Daoy (cell line): ENCODE results near the gene ARHGEF25. TPM values are rescaled to one million over a fixed set of nuclear protein-coding genes. Genes with fewer than 3 reads are reported as not detected.
"Not testable (repeated sequence)": the region's sequence is repeated elsewhere in the genome, so short reads cannot be mapped to it uniquely, and the experiment has no call there.

Experiments used
- DNase-seq: peaks from one replicate; pipeline ENCODE4 v3.0.0-alpha.2; 2015; ENCODE audit warnings: low read depth
- total RNA-seq: library from RNA; depleted of rRNA; stranded (reverse); fragments of >200 nt; shearing (Covaris generic); gene quantifications from 2 replicates; pipeline ENCODE4 v1.2.3, GENCODE V29; 2014; rRNA removed

The ARHGEF25 gene
- total RNA-seq, 1 experiment from 2014 or later: 5.6 TPM

DNA sequence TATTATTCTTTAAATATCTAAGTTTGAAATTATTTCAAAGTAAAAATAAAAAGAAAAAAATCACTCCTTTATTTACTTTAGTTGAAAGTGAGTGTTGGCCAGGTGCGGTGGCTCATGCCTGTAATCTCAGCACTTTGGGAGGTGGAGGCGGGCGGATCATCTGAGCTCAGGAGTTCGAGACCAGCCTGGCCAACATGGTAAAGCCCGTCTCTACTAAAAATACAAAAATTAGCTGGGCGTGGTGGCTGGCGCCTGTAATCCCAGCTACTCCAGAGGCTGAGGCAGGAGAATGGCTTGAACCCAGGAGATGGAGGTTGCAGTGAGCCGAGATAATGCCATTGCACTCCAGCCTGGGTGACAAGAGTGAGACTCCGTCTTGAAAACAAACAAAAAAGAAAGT lies 25.5 kb downstream of the ARHGEF25 start:
- DNase-seq: not testable (repeated sequence)

- DNase-seq: no peak
These were observed 26.1 kb downstream of the ARHGEF25 start for GRCh38 chr12:57637364-57637763.

DNA sequence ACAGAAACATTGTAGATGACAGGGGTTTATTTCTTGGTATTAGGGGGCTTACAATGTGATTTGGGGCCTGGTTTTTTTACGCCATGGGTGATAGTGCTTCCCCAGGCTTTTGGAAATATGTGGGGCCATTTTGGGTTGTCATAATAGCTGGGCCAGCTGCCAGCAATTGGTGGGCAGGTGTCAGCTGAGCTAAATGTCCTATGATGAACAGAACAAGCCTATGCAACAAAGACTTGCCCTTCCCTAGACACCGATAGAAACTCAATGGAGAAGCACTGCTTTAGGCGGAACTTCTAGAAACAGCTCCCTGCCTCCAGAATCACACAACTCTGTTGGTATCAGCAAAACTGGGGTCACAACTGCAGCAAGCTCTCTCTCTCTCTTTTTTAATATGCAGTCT lies 26.9 kb downstream of the ARHGEF25 start:
- no peak for DNase-seq

- no peak for DNase-seq
These were observed 29.2 kb downstream of the ARHGEF25 start for GRCh38 chr12:57640175-57641042.

- DNase-seq: no peak
These were observed 30.6 kb downstream of the ARHGEF25 start for GRCh38 chr12:57641699-57642442.

DNA sequence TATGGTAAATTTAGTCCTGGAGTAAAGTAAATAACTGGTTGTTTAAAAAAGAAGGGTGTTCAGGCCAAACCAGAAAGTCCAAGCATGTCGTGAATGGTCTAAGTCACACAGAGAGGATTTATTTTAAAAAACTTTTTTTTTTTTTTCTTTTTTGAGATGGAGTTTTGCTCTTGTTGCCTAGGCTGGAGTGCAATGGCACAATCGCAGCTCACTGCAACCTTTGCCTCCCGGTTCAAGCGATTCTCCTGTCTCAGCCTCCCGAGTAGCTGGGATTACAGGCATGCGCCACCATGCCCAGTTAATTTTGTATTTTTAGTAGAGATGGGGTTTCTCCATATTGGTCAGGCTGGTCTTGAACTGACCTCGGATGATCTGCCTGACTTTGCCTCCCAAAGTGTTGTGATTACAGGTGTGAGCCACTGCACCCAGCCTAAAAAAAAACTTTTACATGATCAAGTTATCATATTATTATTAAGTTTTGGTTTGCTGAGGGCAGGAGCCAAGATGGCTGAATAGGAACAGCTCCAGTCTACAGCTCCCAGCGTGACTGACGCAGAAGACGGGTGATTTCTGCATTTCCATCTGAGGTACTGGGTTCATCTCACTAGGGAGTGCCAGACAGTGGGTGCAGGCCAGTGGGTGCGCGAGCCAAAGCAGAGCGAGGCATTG lies 34.9 kb downstream of the ARHGEF25 start:
- DNase-seq: not testable (repeated sequence)

GRCh38 chr12:57646659-57647049 lies 35.4 kb downstream of the ARHGEF25 start:
- not testable (repeated sequence) for DNase-seq

DNA sequence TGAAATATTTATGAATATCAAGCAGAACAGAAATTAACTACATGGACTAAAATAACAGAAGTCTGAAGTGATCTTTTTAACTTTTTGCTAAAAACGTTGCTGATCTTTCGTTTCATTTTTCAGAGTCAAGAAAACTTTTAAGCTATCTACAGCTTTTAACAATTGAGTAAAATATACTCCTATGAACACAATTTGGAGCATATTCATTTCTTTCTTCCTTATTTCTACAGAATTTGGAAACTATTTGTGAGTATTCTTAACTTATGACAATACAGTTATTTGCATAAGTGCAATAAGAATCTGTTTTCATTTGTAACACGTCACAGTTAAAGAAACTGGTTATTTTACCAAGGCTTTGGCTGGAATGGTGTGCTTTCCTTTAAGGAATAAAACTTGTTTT lies 42.8 kb downstream of the ARHGEF25 start:
- DNase-seq: no peak

DNA sequence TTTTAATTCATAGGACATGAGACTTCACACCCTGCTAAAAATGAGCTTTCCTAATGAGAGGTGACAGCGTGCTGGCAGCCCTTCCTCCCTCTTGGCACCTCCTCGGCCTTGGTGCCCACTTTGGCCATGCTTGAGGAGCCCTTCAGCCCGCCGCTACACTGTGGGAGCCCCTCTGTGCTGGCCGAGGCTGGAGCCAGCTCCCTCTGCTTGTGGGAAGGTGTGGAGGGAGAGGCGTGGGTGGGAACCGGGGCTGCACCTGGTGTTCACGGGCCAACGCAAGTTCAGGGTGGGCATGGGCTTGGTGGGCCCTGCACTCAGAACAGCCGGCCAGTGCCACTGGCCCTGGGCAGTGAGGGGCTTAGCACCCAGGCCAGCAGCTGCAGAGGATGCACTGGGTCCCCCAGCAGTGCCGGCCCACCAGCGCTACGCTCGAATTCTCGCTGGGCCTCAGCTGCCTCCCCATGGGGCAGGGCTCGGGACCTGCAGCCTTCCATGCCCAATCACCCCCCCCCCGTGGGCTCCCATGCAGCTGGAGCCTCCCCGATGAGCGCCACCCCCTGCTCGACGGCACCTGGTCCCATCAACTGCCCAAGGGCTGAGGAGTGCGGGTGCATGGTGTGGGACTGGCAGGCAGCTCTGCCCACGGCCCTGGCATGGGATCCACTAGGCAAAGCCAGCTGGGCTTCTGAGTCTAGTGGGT lies 44.5 kb downstream of the ARHGEF25 start:
- DNase-seq: no peak

DNA sequence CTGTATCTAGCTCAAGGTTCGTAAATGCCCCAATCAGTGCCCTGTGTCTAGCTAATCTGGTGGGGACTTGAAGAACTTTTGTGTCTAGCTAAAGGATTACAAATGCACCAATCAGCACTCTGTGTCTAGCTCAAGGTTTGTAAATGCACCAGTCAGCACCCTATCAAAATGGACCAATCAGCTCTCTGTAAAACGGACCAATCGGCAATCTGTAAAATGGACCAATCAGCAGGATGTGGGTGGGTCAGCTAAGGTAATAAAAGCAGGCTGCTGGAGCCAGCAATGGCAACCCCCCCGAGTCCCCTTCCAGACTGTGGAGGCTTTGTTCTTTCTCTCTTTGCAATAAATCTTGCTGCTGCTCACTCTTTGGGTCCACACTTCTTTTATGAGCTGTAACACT lies 45.2 kb downstream of the ARHGEF25 start:
- DNase-seq: not testable (repeated sequence)

GRCh38 chr12:57657744-57658143 lies 46.5 kb downstream of the ARHGEF25 start:
- no peak for DNase-seq

DNA sequence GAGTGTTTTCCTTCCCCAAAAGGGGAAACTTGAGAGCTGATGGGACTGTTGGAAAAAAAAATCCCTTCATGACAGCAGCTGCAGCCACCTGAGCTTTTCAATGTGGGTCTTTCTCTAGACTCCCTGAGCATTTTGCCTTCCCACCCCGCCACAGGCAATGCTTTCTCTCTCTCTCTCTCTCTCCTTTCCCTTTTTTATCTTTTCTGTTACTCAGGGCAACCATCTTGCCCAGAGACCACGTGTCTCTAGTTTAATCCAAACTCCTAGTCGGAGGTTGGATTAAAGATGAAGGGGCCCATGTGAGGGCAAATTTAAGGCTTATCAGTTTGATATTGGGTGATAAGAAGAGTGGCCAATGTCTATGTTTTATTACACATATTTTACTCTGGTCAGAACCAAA lies 47.7 kb downstream of the ARHGEF25 start:
- no peak for DNase-seq

DNA sequence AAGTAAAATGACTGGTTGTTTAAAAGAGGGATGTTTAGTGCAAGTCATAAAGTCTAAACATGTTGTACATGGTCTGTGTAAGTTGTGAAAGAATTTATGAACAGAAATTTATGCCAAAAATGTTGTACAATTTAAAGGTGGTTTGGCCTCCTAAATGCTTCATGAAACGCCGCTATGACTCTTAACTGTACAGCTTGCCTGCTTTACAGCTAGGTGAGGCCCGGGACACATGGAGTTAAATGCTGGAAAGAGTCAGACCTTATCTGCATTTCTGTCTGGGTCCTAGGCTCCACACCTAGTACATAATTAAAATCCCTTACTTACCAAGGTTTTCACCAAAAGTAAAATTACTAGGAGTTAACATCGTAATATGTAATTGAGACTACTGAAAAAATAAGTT lies 50.1 kb downstream of the ARHGEF25 start:
- DNase-seq: no peak

GRCh38 chr12:57665066-57665820 lies 54.0 kb downstream of the ARHGEF25 start:
- DNase-seq: not testable (repeated sequence)

Other genes with a start within 250 kb of the ARHGEF25 start
- gene R3HDM2, start 180.4 kb upstream of the ARHGEF25 start, total RNA-seq: 8.9 and 11.3 TPM in 2 replicates
- not detected in 2 replicates for gene INHBC, start 176.7 kb upstream of the ARHGEF25 start, total RNA-seq
- gene INHBE, start 156.1 kb upstream of the ARHGEF25 start, total RNA-seq: 0.80 and 1.6 TPM in 2 replicates
- gene GLI1, start 151.7 kb upstream of the ARHGEF25 start, total RNA-seq: 0.57 and 2.1 TPM in 2 replicates
- 0.51 TPM in 1 of 2 replicates, not detected in the other for gene ARHGAP9, start 131.6 kb upstream of the ARHGEF25 start, total RNA-seq
- 120 and 177 TPM in 2 replicates for gene MARS1, start 123.4 kb upstream of the ARHGEF25 start, total RNA-seq
- gene DDIT3, start 90.9 kb upstream of the ARHGEF25 start, total RNA-seq: 9.4 and 11.3 TPM in 2 replicates
- 0.57 and 0.91 TPM in 2 replicates for gene MBD6, start 88.6 kb upstream of the ARHGEF25 start, total RNA-seq
- gene DCTN2, start 64.2 kb upstream of the ARHGEF25 start, total RNA-seq: 108 and 118 TPM in 2 replicates
- gene KIF5A, start 61.4 kb upstream of the ARHGEF25 start, total RNA-seq: 0.69 and 1.0 TPM in 2 replicates
- 35.2 and 44.9 TPM in 2 replicates for gene PIP4K2C, start 20.2 kb upstream of the ARHGEF25 start, total RNA-seq
- 12.3 and 12.7 TPM in 2 replicates for gene DTX3, start 6.6 kb upstream of the ARHGEF25 start, total RNA-seq
- 36.5 and 60.9 TPM in 2 replicates for gene B4GALNT1, start 21.8 kb downstream of the ARHGEF25 start, total RNA-seq
- 262 and 383 TPM in 2 replicates for gene OS9, start 82.7 kb downstream of the ARHGEF25 start, total RNA-seq
- gene AGAP2, start 127.3 kb downstream of the ARHGEF25 start, total RNA-seq: 0.03 and 0.29 TPM in 2 replicates
- gene TSPAN31, start 133.6 kb downstream of the ARHGEF25 start, total RNA-seq: 7.9 and 13.5 TPM in 2 replicates
- 317 and 359 TPM in 2 replicates for gene CDK4, start 140.9 kb downstream of the ARHGEF25 start, total RNA-seq
- 5.5 and 6.5 TPM in 2 replicates for gene MARCHF9, start 143.7 kb downstream of the ARHGEF25 start, total RNA-seq
- gene CYP27B1, start 155.6 kb downstream of the ARHGEF25 start, total RNA-seq: 2.2 and 2.6 TPM in 2 replicates
- 21.0 and 37.5 TPM in 2 replicates for gene METTL1, start 160.7 kb downstream of the ARHGEF25 start, total RNA-seq
- 1.9 and 2.6 TPM in 2 replicates for gene EEF1AKMT3, start 161.2 kb downstream of the ARHGEF25 start, total RNA-seq
- 38.2 and 48.9 TPM in 2 replicates for gene TSFM, start 171.4 kb downstream of the ARHGEF25 start, total RNA-seq
- gene AVIL, start 207.3 kb downstream of the ARHGEF25 start, total RNA-seq: not detected in 2 replicates
- 26.3 and 28.2 TPM in 2 replicates for gene CTDSP2, start 235.3 kb downstream of the ARHGEF25 start, total RNA-seq